ENCODE results near the gene NRXN3.

DNA sequence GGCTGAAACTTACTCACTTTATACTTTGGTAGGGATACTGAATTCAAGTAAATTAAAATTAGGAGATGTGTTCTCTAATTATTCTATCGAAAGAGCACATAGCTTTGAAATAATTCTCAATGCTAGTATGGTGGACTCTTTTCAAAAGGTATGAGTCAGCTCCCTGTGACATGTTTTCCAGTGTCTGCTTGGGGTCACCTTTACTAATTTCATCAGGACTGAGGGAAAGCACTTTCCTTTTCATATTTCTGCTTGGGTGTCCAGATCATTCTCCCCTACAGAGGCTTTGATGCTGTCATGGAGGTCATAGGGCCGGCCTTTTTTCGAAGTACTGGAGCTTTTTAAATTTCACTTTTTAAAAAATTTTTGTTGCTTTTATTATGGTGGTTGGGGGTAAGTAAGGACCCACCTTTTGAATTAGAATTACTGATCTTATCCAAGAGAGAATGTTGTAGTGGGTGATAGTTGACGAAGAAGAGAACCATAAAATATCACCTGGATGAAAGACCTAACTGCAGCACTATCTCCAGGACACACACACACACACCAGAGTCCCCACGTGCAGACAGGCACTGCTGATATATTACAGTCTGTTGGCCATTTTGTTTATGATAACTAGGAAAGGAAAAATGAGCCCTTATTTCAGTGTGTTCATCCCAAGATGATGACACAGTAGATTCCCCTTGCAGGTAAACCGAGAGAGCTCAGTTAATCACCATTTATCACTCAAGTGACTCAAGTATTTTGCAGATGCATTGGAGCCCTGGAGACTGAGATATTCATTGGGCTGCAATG is 1482.5 kb downstream of the NRXN3 start:
- no peak for TF ChIP-seq FOXM1 (IDR thresholded peaks at IDR 0.05; ENCODE audit: borderline replicate concordance)
- no peak for TF ChIP-seq BHLHE40 (IDR thresholded peaks at IDR 0.05; ENCODE audit: borderline replicate concordance)
- no peak for TF ChIP-seq FOXK2 (IDR thresholded peaks at IDR 0.05)
- no peak for TF ChIP-seq CTBP1 (IDR thresholded peaks at IDR 0.05; ENCODE audit: borderline replicate concordance)
- TF ChIP-seq FOXA1 (IDR thresholded peaks at IDR 0.05), result no peak
- no peak for TF ChIP-seq ELF4 (IDR thresholded peaks at IDR 0.05)
- no peak for TF ChIP-seq NFRKB (IDR thresholded peaks at IDR 0.05)
- no peak for TF ChIP-seq ZNF384 (IDR thresholded peaks at IDR 0.05)
- no peak for TF ChIP-seq SP1 (IDR thresholded peaks at IDR 0.05)

Data from HEK293T (cell line).